HG02943 (cell line): ENCODE measurements around the gene JMJD4.
"Not testable (repeated sequence)": the region's sequence is repeated elsewhere in the genome, so short reads cannot be mapped to it uniquely, and the experiment has no call there.

Source experiments
- ATAC-seq: cut with Tn5 transposase; IDR thresholded peaks from one replicate; pipeline ENCODE4 v1.9.1; 2021; ENCODE audit warnings: mild to moderate bottlenecking, low read depth, moderate library complexity; ENCODE audit not compliant: unreplicated experiment

Gene JMJD4

GRCh38 chr1:227707846-227708245 lies 27.3 kb downstream of the JMJD4 start:
- no peak for ATAC-seq

GRCh38 chr1:227701631-227702030 lies 33.5 kb downstream of the JMJD4 start:
- ATAC-seq: not testable (repeated sequence)

- no peak for ATAC-seq
These were observed 37.7 kb downstream of the JMJD4 start for GRCh38 chr1:227697321-227697864.

DNA sequence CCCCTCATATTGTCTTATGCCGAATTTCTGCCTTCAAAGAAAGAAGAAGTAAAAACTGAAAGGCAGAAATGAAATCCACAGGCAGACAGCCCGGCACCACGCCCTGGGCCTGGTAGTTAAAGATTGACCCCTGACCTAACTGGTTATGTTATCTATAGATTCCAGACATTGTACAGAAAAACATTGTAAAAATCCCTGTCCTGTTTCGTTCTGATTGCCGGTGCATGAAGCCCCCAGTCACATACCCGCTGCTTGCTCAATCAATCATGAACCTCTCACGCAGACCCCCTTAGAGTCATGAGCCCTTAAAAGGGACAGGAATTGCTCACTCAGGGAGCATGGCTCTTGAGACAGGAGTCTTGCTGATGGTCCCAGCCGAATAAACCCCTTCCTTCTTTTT lies 49.3 kb downstream of the JMJD4 start:
- no peak for ATAC-seq
